T-helper 1 cell treated with Interleukin-12 subunit alpha and Interleukin-12 subunit beta and Interleukin-4 antibody, amounts not matched to agents 30 ng/mL and 1 ng/mL, for 36 hours (primary cell): Measurements from ENCODE around the gene USP12. TPM values are rescaled to one million over a fixed set of nuclear protein-coding genes. Genes with fewer than 3 reads are reported as not detected.
"Not testable (repeated sequence)": the region's sequence is repeated elsewhere in the genome, so short reads cannot be mapped to it uniquely, and the experiment has no call there.

Source experiments
- intact Hi-C: fragments of 100-400 bp; cut with micrococcal nuclease; formaldehyde crosslinking; loops from one replicate; pipeline ENCODE4 v1.15.1; 2024
- total RNA-seq: library from RNA; stranded (reverse); gene quantifications from 2 replicates; pipeline ENCODE4 v1.2.3, GENCODE V29; 2022

The USP12 gene
- total RNA-seq, result 34.7 and 35.3 TPM in 2 replicates

DNA sequence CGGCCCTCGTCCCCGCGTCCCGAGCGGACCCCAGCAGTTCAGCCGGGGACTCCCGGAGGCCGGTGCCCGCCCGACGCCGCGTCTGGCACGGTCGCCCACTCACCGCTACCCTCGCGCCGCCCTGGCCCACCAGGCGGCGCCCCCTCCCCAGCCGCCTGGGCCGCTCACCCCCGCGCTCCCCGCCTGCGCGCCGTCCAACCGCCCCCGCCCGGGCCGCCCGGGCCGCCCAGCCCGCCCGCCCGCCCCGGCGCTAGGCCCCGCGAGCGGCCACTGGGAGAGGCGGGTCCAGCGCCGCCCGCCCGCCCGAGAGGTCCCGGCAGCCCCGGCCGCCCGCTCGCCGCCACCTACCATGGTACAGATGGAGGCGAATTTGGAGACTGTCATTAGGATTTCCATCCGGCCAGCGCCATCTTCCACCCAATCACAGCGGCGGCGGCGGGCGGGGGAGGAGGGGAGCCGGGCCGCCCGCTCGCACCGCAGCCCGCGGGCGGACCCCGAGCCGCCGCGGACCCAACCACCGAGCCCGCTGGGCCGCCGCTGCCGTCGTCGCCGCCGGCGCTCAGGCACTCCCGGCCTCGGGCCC is at the start of gene USP12:
Gene USP12 (minus strand): TSS at position 568 of the 583 bp plus-strand sequence. CDS start 172 bp downstream, at position 396.
- intact Hi-C loops, result loop anchor here (2.0 to 5.0 kb wide), 5 partner anchors 181 to 1869 kb away; partner anchors contain the start of genes NUP58, PAN3 and POMP

DNA sequence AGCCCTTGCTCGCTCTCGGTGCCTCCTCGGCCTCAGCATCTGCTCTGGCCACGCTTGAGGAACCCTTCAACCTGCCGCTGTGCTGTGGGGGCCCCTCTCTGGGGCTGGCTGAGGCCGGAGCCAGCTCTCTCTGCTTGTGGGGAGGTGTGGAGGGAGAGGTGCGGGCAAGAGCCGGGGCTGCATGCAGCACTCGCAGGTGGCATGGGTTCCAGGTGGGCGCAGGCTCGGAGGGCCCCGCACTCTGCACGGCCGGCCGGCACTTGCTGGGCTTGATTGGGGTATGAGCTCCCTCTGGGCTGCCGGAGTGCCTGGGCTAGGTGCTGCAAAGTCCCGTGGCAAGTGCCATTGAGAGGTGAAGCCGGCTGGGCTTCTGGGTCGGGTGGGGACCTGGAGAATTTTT is 48.0 kb upstream of the USP12 start:
- intact Hi-C loops, result no loop called here

- intact Hi-C loops, result not testable (repeated sequence)
Observed at GRCh38 chr13:27218861-27219260, 47.2 kb upstream of the USP12 start.

GRCh38 chr13:27217791-27218190 is 46.2 kb upstream of the USP12 start:
- intact Hi-C loops, result not testable (repeated sequence)

- intact Hi-C loops, result not testable (repeated sequence)
Observed at GRCh38 chr13:27213386-27213785, 41.8 kb upstream of the USP12 start.

GRCh38 chr13:27211771-27212364 is 40.3 kb upstream of the USP12 start:
- intact Hi-C loops, result no loop called here

- intact Hi-C loops, result no loop called here
Observed at GRCh38 chr13:27211271-27211670, 39.7 kb upstream of the USP12 start.

GRCh38 chr13:27208514-27208913 is 36.9 kb upstream of the USP12 start:
- intact Hi-C loops, result no loop called here

DNA sequence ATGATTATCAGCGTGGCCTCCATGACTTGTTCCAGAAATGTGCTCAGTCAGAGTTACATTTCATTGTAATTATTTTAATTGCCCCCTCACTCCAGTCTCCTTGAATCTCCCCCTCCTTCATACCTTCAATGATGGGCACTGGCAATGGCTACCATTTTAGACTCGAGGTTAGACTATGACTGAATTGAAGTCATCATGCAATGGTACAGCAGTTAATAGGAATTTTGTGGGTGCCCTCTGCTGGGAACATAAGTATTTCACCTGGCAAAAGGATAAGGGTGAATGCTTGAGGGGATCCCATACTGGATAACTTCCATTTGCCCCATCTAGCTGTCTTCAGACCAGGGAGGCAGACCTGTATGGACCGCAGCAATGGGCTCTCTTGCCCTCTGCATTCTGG is 32.2 kb upstream of the USP12 start:
- intact Hi-C loops, result loop anchor here (1.0 kb wide), 1 partner anchor 219 kb away; no protein-coding TSS in a partner anchor

GRCh38 chr13:27203186-27203585 is 31.6 kb upstream of the USP12 start:
- intact Hi-C loops, result no loop called here

DNA sequence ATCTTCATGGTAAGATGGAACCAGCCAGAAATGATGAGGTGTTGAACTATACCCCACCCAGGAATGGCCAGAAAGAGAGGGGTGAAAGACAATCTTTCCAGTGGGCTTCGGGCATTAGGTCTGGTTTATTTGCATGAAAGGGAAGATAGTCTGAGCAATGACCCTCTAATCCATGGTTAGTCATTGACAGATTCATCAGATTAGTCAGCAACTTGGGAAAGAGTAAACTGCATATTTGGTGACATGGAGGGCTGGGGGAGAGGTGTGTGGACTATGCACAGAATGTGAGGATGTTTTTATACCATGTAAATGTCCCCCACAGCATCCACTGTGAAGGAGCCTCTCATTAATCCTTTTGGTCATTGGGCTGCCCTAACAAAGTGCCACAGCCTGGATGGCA is 30.1 kb upstream of the USP12 start:
- intact Hi-C loops, result no loop called here

DNA sequence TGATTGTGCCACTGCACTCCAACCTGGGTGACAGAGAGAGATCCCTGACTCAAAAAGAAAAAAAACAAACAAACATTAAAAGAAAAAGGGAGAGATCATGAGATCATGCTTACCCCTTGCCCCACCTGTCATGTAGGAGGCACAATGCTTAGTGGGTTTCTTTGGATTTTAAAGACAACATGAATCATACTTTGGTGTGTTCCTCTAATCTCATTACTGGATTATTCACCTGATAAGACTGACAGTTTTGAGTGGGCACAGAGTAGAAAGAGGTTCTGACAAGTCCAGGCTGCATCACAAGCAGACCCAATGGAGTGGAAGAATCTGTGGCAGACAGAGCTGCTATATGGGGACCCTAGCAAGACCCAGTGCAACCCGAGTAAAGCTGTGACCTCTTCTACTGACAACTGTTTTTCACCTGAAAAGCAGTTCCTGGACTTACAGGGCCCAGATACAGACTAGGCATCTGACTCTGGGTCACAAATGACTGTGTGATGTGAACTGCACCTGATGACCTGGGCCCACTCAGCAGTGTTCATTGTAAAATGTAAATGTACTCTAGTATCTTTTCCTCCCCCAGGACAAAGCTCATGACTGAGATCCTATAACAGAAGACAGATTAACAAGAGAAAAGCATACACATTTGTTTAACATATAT is 28.9 kb upstream of the USP12 start:
- intact Hi-C loops, result no loop called here

GRCh38 chr13:27199696-27200095 is 28.1 kb upstream of the USP12 start:
- intact Hi-C loops, result no loop called here

GRCh38 chr13:27199211-27199610 is 27.6 kb upstream of the USP12 start:
- intact Hi-C loops, result no loop called here

- intact Hi-C loops, result no loop called here
Observed at GRCh38 chr13:27194895-27195764, 23.5 kb upstream of the USP12 start.

DNA sequence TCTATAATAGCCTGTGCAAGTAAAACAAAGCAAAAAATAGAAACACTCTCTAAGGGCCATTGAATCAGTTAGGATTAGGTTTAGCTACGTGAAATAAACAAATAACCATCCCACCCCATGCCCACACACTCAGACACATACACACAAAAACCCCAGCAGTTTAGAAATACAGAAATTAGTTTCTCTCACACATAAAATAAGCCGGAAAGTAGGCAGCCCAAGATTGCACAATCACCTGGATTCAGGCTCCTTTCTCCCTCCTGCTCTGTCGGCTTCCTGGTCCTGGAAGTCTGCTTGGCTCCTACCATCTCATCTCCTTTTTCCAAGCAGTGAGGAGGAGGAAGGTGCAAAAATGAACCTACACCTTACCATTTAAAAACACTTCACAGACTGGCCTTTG is 22.6 kb upstream of the USP12 start:
- intact Hi-C loops, result no loop called here

DNA sequence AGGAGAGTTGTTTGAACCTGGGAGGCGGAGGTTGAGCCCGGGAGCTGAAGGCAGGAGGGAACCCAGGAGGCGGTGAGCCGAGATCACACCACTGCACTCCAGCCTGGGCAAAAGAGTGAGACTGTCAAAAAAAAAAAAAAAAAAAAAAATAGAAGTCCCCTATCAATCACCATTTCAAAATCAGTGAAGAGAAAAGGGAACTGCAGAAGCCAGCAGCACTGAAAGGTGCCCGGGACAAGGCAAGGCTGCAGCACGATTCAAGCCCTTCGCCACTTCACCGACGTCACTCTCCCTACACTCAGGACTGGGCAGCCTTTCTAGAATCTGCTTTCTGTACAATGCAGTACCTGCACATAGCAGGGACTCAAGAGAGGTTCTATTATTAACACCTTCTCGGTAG is 21.9 kb upstream of the USP12 start:
- intact Hi-C loops, result no loop called here

DNA sequence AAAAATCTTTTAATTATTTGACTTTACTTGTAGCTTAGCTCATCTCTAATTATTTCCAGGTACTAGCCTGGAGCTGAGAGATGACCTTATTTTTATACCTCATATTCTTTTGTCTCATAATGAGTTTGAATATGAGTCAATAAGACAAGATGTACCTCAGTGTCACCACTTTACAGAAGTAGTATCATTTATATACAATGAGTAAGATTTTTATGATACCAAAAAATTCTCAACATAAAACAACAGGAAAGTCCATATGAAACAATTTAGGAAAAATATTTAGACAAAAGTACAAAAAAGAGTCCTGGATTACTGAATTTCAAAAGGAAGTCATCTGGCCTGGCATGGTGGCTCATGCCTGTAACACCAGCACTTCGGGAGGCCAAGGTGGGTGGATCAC is 21.4 kb upstream of the USP12 start:
- intact Hi-C loops, result no loop called here

GRCh38 chr13:27192367-27192766 is 20.8 kb upstream of the USP12 start:
- intact Hi-C loops, result not testable (repeated sequence)

- intact Hi-C loops, result no loop called here
Observed at GRCh38 chr13:27189192-27189591, 17.6 kb upstream of the USP12 start.

GRCh38 chr13:27188239-27188638 is 16.6 kb upstream of the USP12 start:
- intact Hi-C loops, result no loop called here

- intact Hi-C loops, result no loop called here
Observed at GRCh38 chr13:27186295-27186694, 14.7 kb upstream of the USP12 start.
